ENCODE data around the gene CACNG1.
"Not testable (repeated sequence)": the region's sequence is repeated elsewhere in the genome, so short reads cannot be mapped to it uniquely, and the experiment has no call there.

CACNG1 gene

GRCh38 chr17:67025216-67025792 is 19.1 kb upstream of the CACNG1 start:
- DNase-seq (ENCODE audit: low read depth), result no peak

- no peak for DNase-seq (ENCODE audit: low read depth)
These were observed 18.0 kb upstream of the CACNG1 start for GRCh38 chr17:67026341-67026740.

- no peak for DNase-seq (ENCODE audit: low read depth)
These were observed 17.2 kb upstream of the CACNG1 start for GRCh38 chr17:67027031-67027628.

- no peak for DNase-seq (ENCODE audit: low read depth)
These were observed 13.7 kb upstream of the CACNG1 start for GRCh38 chr17:67030641-67031040.

GRCh38 chr17:67032382-67032781 is 12.0 kb upstream of the CACNG1 start:
- no peak for DNase-seq (ENCODE audit: low read depth)

GRCh38 chr17:67032985-67033384 is 11.4 kb upstream of the CACNG1 start:
- DNase-seq (ENCODE audit: low read depth), result no peak

GRCh38 chr17:67033613-67034012 is 10.7 kb upstream of the CACNG1 start:
- DNase-seq (ENCODE audit: low read depth), result no peak

GRCh38 chr17:67035131-67036083 is 8.9 kb upstream of the CACNG1 start:
- DNase-seq (ENCODE audit: low read depth), result no peak

- no peak for DNase-seq (ENCODE audit: low read depth)
These were observed 5.4 kb upstream of the CACNG1 start for GRCh38 chr17:67038861-67039365.

- DNase-seq (ENCODE audit: low read depth), result no peak
These were observed 3.7 kb upstream of the CACNG1 start for GRCh38 chr17:67040652-67041051.

GRCh38 chr17:67041119-67041518 is 3.2 kb upstream of the CACNG1 start:
- not testable (repeated sequence) for DNase-seq (ENCODE audit: low read depth)

- no peak for DNase-seq (ENCODE audit: low read depth)
These were observed 2.8 kb upstream of the CACNG1 start for GRCh38 chr17:67041531-67041930.

GRCh38 chr17:67041941-67042899 is 2.1 kb upstream of the CACNG1 start:
- DNase-seq (ENCODE audit: low read depth), result no peak

- DNase-seq (ENCODE audit: low read depth), result no peak
These were observed 1.1 kb upstream of the CACNG1 start for GRCh38 chr17:67043283-67043682.

- no peak for DNase-seq (ENCODE audit: low read depth)
These were observed 586 bp downstream of the CACNG1 start for GRCh38 chr17:67044940-67045339.

- DNase-seq (ENCODE audit: low read depth), result no peak
These were observed 2.0 kb downstream of the CACNG1 start for GRCh38 chr17:67046398-67046797.

GRCh38 chr17:67047382-67047781 is 3.0 kb downstream of the CACNG1 start:
- no peak for DNase-seq (ENCODE audit: low read depth)

GRCh38 chr17:67049025-67049739 is 4.8 kb downstream of the CACNG1 start:
- DNase-seq (ENCODE audit: low read depth), result no peak

- no peak for DNase-seq (ENCODE audit: low read depth)
These were observed 5.7 kb downstream of the CACNG1 start for GRCh38 chr17:67050066-67050465.

- DNase-seq (ENCODE audit: low read depth), result no peak
These were observed 6.3 kb downstream of the CACNG1 start for GRCh38 chr17:67050471-67051154.
